H1 (cell line): Measurements from ENCODE around the gene SELPLG.

Experiments
- ATF3 ChIP-seq: IDR thresholded peaks from 2 replicates; pipeline ENCODE4 v1.6.1; 2011; ENCODE audit warnings: low read depth, mild to moderate bottlenecking, low read length; ENCODE audit not compliant: insufficient read depth
- CHD1 ChIP-seq: IDR thresholded peaks from 2 replicates; pipeline ENCODE4 v1.6.1; 2012; ENCODE audit warnings: low read depth, low read length, improper control_type of control experiment
- EZH2 ChIP-seq: fragments of 200-600 bp; sonication (generic); IDR thresholded peaks from 2 replicates; pipeline ENCODE4 v1.7.1; 2012; ENCODE audit warnings: low read depth, mild to moderate bottlenecking, moderate library complexity, low read length, inconsistent platforms; ENCODE audit not compliant: severe bottlenecking
- GABPA ChIP-seq: IDR thresholded peaks from 2 replicates; pipeline ENCODE4 v1.6.1; 2011; ENCODE audit warnings: mild to moderate bottlenecking, low read length, moderate library complexity, borderline replicate concordance; ENCODE audit not compliant: insufficient read depth
- POLR2A ChIP-seq, 2 experiments: IDR thresholded peaks; 1 replicate in 1 of 2; 2 replicates in 1 of 2; pipeline ENCODE4 v1.6.1; 2011; ENCODE audit warnings: low read depth in 2 of 2, low read length in 2 of 2, mild to moderate bottlenecking in 2 of 2; ENCODE audit errors: control extremely low read depth in 1 of 2
- POLR2AphosphoS5 ChIP-seq: IDR thresholded peaks from 2 replicates; pipeline ENCODE4 v1.6.1; 2011; ENCODE audit warnings: low read depth, low read length
- RAD21 ChIP-seq, 2 experiments: IDR thresholded peaks in 1 of 2; conservative IDR thresholded peaks in 1 of 2; 2 replicates each; pipeline ENCODE4 v1.6.1; 2011; ENCODE audit warnings: low read depth in 2 of 2, low read length in 2 of 2, improper control_type of control experiment in 1 of 2, inconsistent platforms in 1 of 2, mild to moderate bottlenecking in 1 of 2, moderate library complexity in 1 of 2
- SP1 ChIP-seq: IDR thresholded peaks from 2 replicates; pipeline ENCODE4 v1.6.1; 2011; ENCODE audit warnings: low read depth, low read length
- YY1 ChIP-seq: IDR thresholded peaks from 2 replicates; pipeline ENCODE4 v1.6.1; 2011; ENCODE audit warnings: low read depth, mild to moderate bottlenecking, low read length
- ZNF274 ChIP-seq: IDR thresholded peaks from 2 replicates; pipeline ENCODE4 v1.7.0; 2012; ENCODE audit warnings: low read length, borderline replicate concordance; ENCODE audit errors: extremely low read depth
- TF ChIP-seq, protein P1 (sequence below), 3 experiments: IDR thresholded peaks; 1 replicate in 2 of 3; 2 replicates in 1 of 3; pipeline versions ENCODE4 v1.5.1 to v1.6.1; 2011; ENCODE audit warnings: low read length in 3 of 3, mild to moderate bottlenecking in 3 of 3, inconsistent platforms in 2 of 3, low read depth in 1 of 3, moderate library complexity in 1 of 3; ENCODE audit not compliant: insufficient read depth in 1 of 3; ENCODE audit errors: control extremely low read depth in 1 of 3
- TF ChIP-seq, protein P2 (sequence below): IDR thresholded peaks from 2 replicates; pipeline ENCODE4 v1.6.1; 2012; ENCODE audit warnings: inconsistent platforms

DNA sequence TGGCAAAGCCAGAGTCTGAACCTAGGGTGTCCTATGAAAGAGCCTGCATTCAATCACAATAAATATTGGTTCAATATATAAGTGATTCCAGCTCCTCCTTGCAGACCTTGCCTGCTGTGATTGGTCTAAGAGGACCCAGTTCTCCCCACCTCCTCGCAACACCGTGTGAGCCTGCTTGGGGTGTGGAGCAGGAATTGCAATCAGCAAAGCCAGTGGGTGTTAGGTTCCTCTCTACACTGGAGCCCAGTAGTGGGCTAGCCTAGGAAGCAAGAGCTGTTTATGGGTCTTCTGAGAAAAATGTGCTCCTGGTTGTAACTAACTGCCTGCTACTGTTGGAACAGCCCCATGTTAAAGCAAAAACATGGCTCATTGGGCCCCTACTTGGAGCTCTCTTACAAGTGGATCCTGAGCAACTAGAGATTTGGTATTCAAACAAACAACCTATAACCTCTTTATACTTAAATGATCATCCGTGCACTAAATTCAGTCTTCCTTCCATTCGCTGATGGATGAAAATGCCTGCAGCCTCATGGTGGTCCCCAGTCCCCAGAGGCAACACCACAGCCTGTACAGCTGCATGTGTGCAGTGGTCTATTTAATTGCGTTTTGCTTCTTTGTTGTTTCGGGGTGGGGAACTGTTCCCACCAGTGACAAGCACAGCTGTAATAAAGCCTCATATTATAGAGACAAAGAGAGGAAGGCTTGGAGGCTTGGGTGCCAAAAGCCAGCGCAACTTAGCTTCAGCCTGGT, 3.7 kb upstream of the SELPLG start:
- TF ChIP-seq ZNF274 (no peak), GABPA (no peak), POLR2A (IDR thresholded peaks at IDR 0.05; ENCODE audit: control extremely low read depth in 1 of 2, low read depth in 2 of 2, low read length in 2 of 2) (peak in 1 of 2 experiments; percentile 23; a peak in 1 of 3 replicates), YY1 (no peak), CHD1 (no peak), RAD21 (IDR thresholded peaks at IDR 0.05 in 1 of 2, conservative IDR thresholded peaks at IDR 0.05 in 1 of 2; ENCODE audit: low read depth in 2 of 2, low read length in 2 of 2) (no peak), ATF3 (no peak), POLR2AphosphoS5 (no peak), SP1 (no peak), EZH2 (no peak)
- TF ChIP-seq, protein P1, sequence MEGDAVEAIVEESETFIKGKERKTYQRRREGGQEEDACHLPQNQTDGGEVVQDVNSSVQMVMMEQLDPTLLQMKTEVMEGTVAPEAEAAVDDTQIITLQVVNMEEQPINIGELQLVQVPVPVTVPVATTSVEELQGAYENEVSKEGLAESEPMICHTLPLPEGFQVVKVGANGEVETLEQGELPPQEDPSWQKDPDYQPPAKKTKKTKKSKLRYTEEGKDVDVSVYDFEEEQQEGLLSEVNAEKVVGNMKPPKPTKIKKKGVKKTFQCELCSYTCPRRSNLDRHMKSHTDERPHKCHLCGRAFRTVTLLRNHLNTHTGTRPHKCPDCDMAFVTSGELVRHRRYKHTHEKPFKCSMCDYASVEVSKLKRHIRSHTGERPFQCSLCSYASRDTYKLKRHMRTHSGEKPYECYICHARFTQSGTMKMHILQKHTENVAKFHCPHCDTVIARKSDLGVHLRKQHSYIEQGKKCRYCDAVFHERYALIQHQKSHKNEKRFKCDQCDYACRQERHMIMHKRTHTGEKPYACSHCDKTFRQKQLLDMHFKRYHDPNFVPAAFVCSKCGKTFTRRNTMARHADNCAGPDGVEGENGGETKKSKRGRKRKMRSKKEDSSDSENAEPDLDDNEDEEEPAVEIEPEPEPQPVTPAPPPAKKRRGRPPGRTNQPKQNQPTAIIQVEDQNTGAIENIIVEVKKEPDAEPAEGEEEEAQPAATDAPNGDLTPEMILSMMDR (IDR thresholded peaks at IDR 0.05; ENCODE audit: control extremely low read depth in 1 of 3, insufficient read depth in 1 of 3, low read depth in 1 of 3, low read length in 3 of 3): no peak
- TF ChIP-seq, protein P2, sequence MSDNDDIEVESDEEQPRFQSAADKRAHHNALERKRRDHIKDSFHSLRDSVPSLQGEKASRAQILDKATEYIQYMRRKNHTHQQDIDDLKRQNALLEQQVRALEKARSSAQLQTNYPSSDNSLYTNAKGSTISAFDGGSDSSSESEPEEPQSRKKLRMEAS: no peak
